Gastrocnemius medialis (tissue), 4 donors: ENCODE measurements around the gene OGFRL1. TPM values are rescaled to one million over a fixed set of nuclear protein-coding genes. Genes with fewer than 3 reads are reported as not detected.

ENCODE experiments used
- ATAC-seq, 2 donors: fragments of 150-250 bp; one replicate each; pipeline ENCODE4 v1.9.1; 2016
- DNase-seq, 2 donors: peaks; one replicate each; pipeline ENCODE4 v3.0.0-alpha.2; 2019
- H3K27ac ChIP-seq, 4 donors: fragments of 200-600 bp; sonication (generic); 1 replicate in 1 of 4; 2 replicates in 3 of 4; pipeline ENCODE4 v1.5.1; 2016 to 2018; ENCODE audit warnings: mild to moderate bottlenecking in 2 of 4, moderate library complexity in 1 of 4
- H3K27me3 ChIP-seq, 3 donors: fragments of 200-600 bp; sonication (generic) in 2 of 3; 1 replicate in 1 of 3; 2 replicates in 2 of 3; pipeline versions ENCODE4 v1.5.1 to v1.6.0; 2016 to 2019; ENCODE audit warnings: mild to moderate bottlenecking in 1 of 3, moderate library complexity in 1 of 3
- H3K36me3 ChIP-seq, 2 donors: fragments of 200-600 bp; sonication (generic) in 1 of 2; one replicate each; pipeline ENCODE4 v1.5.1; 2017 to 2018
- H3K4me1 ChIP-seq, 2 donors: fragments of 200-600 bp; sonication (generic) in 1 of 2; one replicate each; pipeline ENCODE4 v1.5.1; 2016 to 2017; ENCODE audit warnings: mild to moderate bottlenecking in 2 of 2
- H3K4me3 ChIP-seq, 4 donors: fragments of 200-600 bp; sonication (generic) in 3 of 4; 1 replicate in 1 of 4; 2 replicates in 3 of 4; pipeline ENCODE4 v1.5.1; 2016 to 2019; ENCODE audit warnings: mild to moderate bottlenecking in 2 of 4
- H3K9me3 ChIP-seq, 3 donors: fragments of 200-600 bp; sonication (generic) in 2 of 3; 1 replicate in 1 of 3; 2 replicates in 2 of 3; pipeline ENCODE4 v1.5.1; 2016 to 2019
- POLR2A ChIP-seq, 2 donors: fragments of 450-650 bp; IDR thresholded peaks; one replicate each; pipeline ENCODE4 v1.6.1; 2017; ENCODE audit warnings: antibody characterized with exemption in 2 of 2, mild to moderate bottlenecking in 2 of 2, moderate library complexity in 2 of 2
- in situ Hi-C, 4 donors: fragments of 200-750 bp; cut with MboI; loops; one replicate each; pipeline versions ENCODE4 v1.15.0 to v1.8.0; 2017; ENCODE audit warnings: low sequenced_read_pairs in 4 of 4
- intact Hi-C: fragments of 100-400 bp; cut with DNase I; formaldehyde crosslinking; loops from one replicate; pipeline ENCODE4 v1.15.1; 2023; ENCODE audit warnings: low total_unique reads
- total RNA-seq, 4 donors: library from RNA; depleted of rRNA; stranded (reverse); fragments of >200 nt; gene quantifications; one replicate each; pipeline versions ENCODE4 v1.1.0 to v1.2.3, GENCODE V29; 2016
- TF ChIP-seq, protein P1 (sequence below), 5 experiments: fragments of 450-650 bp in 3 of 5; fragments of 200-600 bp in 2 of 5; sonication (generic) in 2 of 5; IDR thresholded peaks in 4 of 5; conservative IDR thresholded peaks in 1 of 5; 1 replicate in 4 of 5; 2 replicates in 1 of 5; pipeline ENCODE4 v1.5.1; 2016 to 2019; ENCODE audit warnings: antibody characterized with exemption in 5 of 5, mild to moderate bottlenecking in 3 of 5, moderate library complexity in 3 of 5

The OGFRL1 gene
- total RNA-seq, 4 donors from 2014 or later = 4.6 to 18.0 (median 6.8) TPM

DNA sequence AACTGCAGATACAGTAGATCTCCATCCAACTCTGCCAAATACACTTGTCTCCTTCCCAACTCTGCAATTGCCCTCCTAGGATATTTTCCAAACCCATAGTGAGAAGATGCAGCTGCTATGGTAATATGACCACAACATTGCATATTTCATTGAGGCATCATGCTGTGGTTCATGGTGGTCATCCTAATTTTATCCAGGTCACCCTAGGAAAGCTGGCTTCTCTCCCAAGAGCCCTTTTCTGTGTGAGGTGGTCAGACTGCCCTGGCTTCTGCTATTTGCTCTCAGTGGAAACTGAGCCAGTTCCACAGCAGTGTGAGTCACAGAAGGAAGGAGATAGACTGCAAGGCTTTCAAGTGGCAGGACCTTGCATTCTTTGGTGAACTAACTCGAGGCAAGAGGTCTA lies 5.5 kb downstream of the OGFRL1 start:
- ATAC-seq = peak in 1 of 2 donors; percentile 43
- intact Hi-C loops (no loop called here), in situ Hi-C loops (no loop called here)
- Histone ChIP-seq H3K27me3 (no peaks in the 10 kb centered on the region), H3K36me3 (peaks cover 0 to 13% of the 10 kb centered on the region in 2 donors), H3K27ac (no peak overlapping the region), H3K4me3 (no peak overlapping the region), H3K4me1 (peaks cover 15 to 35% of the 10 kb centered on the region in 2 donors), H3K9me3 (no peaks in the 10 kb centered on the region)
- no peak for DNase-seq
- no peak for TF ChIP-seq POLR2A (IDR thresholded peaks at IDR 0.05)
- TF ChIP-seq, protein P1, sequence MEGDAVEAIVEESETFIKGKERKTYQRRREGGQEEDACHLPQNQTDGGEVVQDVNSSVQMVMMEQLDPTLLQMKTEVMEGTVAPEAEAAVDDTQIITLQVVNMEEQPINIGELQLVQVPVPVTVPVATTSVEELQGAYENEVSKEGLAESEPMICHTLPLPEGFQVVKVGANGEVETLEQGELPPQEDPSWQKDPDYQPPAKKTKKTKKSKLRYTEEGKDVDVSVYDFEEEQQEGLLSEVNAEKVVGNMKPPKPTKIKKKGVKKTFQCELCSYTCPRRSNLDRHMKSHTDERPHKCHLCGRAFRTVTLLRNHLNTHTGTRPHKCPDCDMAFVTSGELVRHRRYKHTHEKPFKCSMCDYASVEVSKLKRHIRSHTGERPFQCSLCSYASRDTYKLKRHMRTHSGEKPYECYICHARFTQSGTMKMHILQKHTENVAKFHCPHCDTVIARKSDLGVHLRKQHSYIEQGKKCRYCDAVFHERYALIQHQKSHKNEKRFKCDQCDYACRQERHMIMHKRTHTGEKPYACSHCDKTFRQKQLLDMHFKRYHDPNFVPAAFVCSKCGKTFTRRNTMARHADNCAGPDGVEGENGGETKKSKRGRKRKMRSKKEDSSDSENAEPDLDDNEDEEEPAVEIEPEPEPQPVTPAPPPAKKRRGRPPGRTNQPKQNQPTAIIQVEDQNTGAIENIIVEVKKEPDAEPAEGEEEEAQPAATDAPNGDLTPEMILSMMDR (IDR thresholded peaks at IDR 0.05 in 4 of 5, conservative IDR thresholded peaks at IDR 0.05 in 1 of 5) = no peak

DNA sequence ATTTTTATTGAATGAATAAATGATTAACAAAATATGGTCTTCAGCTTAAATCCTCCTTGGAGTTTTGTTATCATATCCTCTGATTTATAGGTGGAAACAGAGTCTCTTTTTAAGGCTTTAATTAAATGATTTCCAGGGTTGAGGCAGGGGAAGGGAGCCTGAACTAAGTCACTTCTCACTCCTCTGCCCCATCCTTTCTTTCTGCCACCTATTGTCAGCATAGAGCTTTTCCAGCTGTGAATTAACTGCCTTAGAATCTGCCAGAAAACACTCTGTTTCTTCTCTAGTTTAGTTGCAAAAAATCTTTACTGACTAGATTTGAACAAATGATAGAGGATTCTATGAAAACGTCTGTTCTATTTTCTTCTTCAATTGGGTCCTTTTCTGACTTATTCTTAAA lies 9.8 kb downstream of the OGFRL1 start:
- H3K4me3 ChIP-seq = no peak overlapping the region
- intact Hi-C loops (no loop called here), in situ Hi-C loops (no loop called here)
- no peaks in the 10 kb centered on the region for H3K9me3 ChIP-seq
- no peak for TF ChIP-seq POLR2A (IDR thresholded peaks at IDR 0.05)
- TF ChIP-seq, protein P1 (IDR thresholded peaks at IDR 0.05 in 4 of 5, conservative IDR thresholded peaks at IDR 0.05 in 1 of 5) = no peak
- H3K27me3 ChIP-seq = no peaks in the 10 kb centered on the region
- H3K27ac ChIP-seq = no peak overlapping the region
- peaks cover 8 to 12% of the 10 kb centered on the region in 2 donors for H3K4me1 ChIP-seq
- ATAC-seq = no peak
- peaks cover 0 to 23% of the 10 kb centered on the region in 2 donors for H3K36me3 ChIP-seq
- no peak for DNase-seq

DNA sequence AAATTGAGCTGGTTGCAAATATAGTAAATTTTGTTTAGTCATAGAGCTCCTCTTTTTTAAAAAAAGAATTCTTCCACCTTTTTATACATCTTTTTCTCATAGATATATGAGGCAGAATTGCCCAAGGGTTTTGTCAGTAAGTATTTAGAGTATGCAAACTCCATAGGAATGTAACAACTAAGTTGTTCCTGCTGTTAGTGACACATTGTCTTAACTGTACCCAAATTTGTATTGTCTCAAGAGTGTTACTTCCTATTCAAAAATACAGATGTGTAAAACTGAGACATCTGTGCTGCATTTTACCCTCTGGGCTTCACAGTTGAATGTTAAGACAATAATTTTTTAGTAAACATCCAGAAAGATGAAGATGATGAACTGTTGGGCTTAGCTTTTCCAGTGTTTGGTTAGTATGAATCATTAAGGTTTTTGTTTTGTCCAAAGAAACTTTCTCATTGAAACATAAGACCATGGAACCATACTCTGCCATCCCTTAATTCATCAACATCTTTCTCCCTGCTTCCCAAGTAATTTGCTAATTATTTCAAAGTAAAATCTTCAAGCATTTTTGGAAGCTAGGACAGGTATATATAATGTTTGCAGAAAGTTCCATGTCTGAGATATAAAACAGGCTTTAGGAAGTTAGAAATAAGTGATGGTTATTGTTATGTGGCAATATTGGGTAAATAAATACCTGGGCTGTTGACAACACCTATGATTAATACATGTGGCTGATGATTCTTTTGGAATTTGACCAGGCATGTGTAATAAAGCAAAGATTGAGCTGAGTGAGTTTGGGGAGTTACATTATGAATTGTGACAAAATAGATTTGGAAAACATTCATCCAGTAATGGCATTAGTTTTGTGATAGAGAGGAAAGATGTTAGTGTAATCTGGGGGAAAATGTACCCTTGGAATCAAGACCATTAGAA lies 11.2 kb downstream of the OGFRL1 start:
- intact Hi-C loops = no loop called here
- no peak overlapping the region for H3K27ac ChIP-seq
- ATAC-seq = no peak

DNA sequence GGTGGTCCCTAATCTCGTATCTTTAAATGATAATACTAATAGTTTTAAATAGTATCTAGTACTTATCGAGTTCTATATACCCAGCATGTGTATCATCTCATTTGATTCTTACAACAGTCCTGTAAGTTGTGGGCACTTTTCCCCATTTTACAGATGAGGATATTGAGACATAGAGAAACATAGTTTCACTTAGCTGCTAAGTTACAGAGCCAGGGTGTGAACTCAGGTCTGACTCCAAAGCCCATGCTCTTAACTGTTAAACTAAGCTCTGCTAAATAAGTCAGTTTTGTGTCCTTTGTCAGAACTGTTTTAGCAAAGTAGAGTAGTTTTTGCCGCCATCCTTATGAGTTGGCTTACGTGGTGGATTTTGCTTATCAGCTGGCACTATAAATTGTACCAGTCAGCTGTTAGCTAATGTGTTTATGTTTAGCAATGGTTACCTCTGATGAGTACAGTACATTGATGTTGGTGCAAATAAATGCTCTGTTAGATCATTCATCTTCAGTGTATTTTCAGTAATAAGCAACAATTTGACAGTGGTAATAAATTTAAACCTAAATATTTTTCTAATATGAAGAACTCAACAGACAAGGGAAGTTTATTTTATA lies 12.1 kb downstream of the OGFRL1 start:
- intact Hi-C loops (no loop called here), in situ Hi-C loops (no loop called here)
- Histone ChIP-seq H3K4me1 (peaks cover 0 to 7% of the 10 kb centered on the region in 2 donors), H3K9me3 (no peaks in the 10 kb centered on the region), H3K4me3 (no peak overlapping the region), H3K27me3 (no peaks in the 10 kb centered on the region), H3K36me3 (peaks cover 0 to 23% of the 10 kb centered on the region in 2 donors), H3K27ac (no peak overlapping the region)
- TF ChIP-seq POLR2A (IDR thresholded peaks at IDR 0.05) = no peak
- TF ChIP-seq, protein P1 (IDR thresholded peaks at IDR 0.05 in 4 of 5, conservative IDR thresholded peaks at IDR 0.05 in 1 of 5) = no peak
- ATAC-seq (no peak), DNase-seq (no peak)

More for the DNA sequence above, 11.2 kb downstream of the OGFRL1 start:
- no peak for DNase-seq
- Histone ChIP-seq H3K4me3 (no peak overlapping the region), H3K36me3 (peaks cover 0 to 23% of the 10 kb centered on the region in 2 donors), H3K9me3 (no peaks in the 10 kb centered on the region), H3K27me3 (no peaks in the 10 kb centered on the region), H3K4me1 (peaks cover 0 to 7% of the 10 kb centered on the region in 2 donors)
- TF ChIP-seq, protein P1 (IDR thresholded peaks at IDR 0.05 in 4 of 5, conservative IDR thresholded peaks at IDR 0.05 in 1 of 5) = no peak
- no peak for TF ChIP-seq POLR2A (IDR thresholded peaks at IDR 0.05)
- in situ Hi-C loops = no loop called here
